Hepatocyte (in vitro differentiated cells): Measurements from ENCODE around the gene SHMT2. TPM values are rescaled to one million over a fixed set of nuclear protein-coding genes. Genes with fewer than 3 reads are reported as not detected.
A peak's percentile ranks its signal among the peaks of the same experiment; 100 is the strongest.

ENCODE experiments used
- DNase-seq: peaks from one replicate; pipeline ENCODE4 v3.0.0-alpha.2; 2016; ENCODE audit warnings: low spot score
- H2AFZ ChIP-seq: fragments of 200-600 bp; sonication (generic); 2 replicates; pipeline ENCODE4 v1.6.0; 2016; ENCODE audit warnings: antibody characterized with exemption, mild to moderate bottlenecking
- H3K27ac ChIP-seq: fragments of 200-600 bp; sonication (generic); 2 replicates; pipeline ENCODE4 v1.5.1; 2016; ENCODE audit warnings: mild to moderate bottlenecking
- H3K27me3 ChIP-seq: fragments of 200-600 bp; sonication (generic); 2 replicates; pipeline ENCODE4 v1.6.1; 2016
- H3K36me3 ChIP-seq: fragments of 200-600 bp; sonication (generic); replicated peaks from 2 replicates; pipeline ENCODE4 v1.5.1; 2016; ENCODE audit warnings: low read depth; ENCODE audit not compliant: insufficient read depth
- H3K4me1 ChIP-seq: fragments of 200-600 bp; sonication (generic); 2 replicates; pipeline ENCODE4 v1.5.1; 2016; ENCODE audit warnings: mild to moderate bottlenecking, moderate library complexity; ENCODE audit not compliant: insufficient read depth
- H3K4me2 ChIP-seq: fragments of 200-600 bp; sonication (generic); 2 replicates; pipeline ENCODE4 v1.6.0; 2016
- H3K4me3 ChIP-seq: fragments of 200-600 bp; sonication (generic); 2 replicates; pipeline ENCODE4 v1.5.1; 2016; ENCODE audit warnings: mild to moderate bottlenecking
- H3K79me2 ChIP-seq: fragments of 200-600 bp; sonication (generic); 2 replicates; pipeline ENCODE4 v1.6.0; 2017; ENCODE audit warnings: mild to moderate bottlenecking
- H3K9me2 ChIP-seq: fragments of 200-600 bp; sonication (generic); replicated peaks from 2 replicates; pipeline ENCODE4 v1.6.0; 2017; ENCODE audit warnings: mild to moderate bottlenecking; ENCODE audit not compliant: insufficient read depth
- H3K9me3 ChIP-seq: fragments of 200-600 bp; sonication (generic); 2 replicates; pipeline ENCODE4 v1.5.1; 2016; ENCODE audit warnings: low read depth, mild to moderate bottlenecking
- H4K20me1 ChIP-seq: fragments of 200-600 bp; sonication (generic); 2 replicates; pipeline ENCODE4 v1.6.0; 2016; ENCODE audit warnings: mild to moderate bottlenecking; ENCODE audit not compliant: insufficient read depth, poor library complexity, severe bottlenecking
- EZH2 ChIP-seq: fragments of 200-600 bp; sonication (generic); IDR thresholded peaks from 2 replicates; pipeline ENCODE4 v1.6.1; 2016; ENCODE audit warnings: antibody characterized with exemption, mild to moderate bottlenecking, borderline replicate concordance
- EZH2phosphoT487 ChIP-seq: fragments of 200-600 bp; sonication (generic); IDR thresholded peaks from one replicate; pipeline ENCODE4 v1.6.1; 2018; ENCODE audit warnings: antibody characterized with exemption, mild to moderate bottlenecking, low read depth, moderate library complexity; ENCODE audit not compliant: unreplicated experiment, severe bottlenecking
- WGBS: methylation state at CpG from one replicate; pipeline ENCODE4 v1.1.6; 2016; ENCODE audit warnings: low lambda C conversion rate; ENCODE audit errors: missing lambda C conversion rate; 5-methylcytosine and 5-hydroxymethylcytosine counted together
- polyA plus RNA-seq: library from polyadenylated mRNA; unstranded; fragments of >200 nt; fragmentation: Nextera tagmentation; extraction: Ambion mirVana; gene quantifications from 2 replicates; pipeline ENCODE4 v1.2.1, GENCODE V29; 2016
- total RNA-seq: library from RNA; depleted of rRNA; stranded (reverse); fragments of >200 nt; gene quantifications from 2 replicates; pipeline ENCODE4 v1.2.3, GENCODE V29; 2014
- TF ChIP-seq, protein P1 (sequence below): fragments of 200-600 bp; sonication (generic); IDR thresholded peaks from 2 replicates; pipeline ENCODE4 v1.5.1; 2016; ENCODE audit warnings: antibody characterized with exemption, mild to moderate bottlenecking; ENCODE audit not compliant: poor library complexity

Gene SHMT2
- total and polyA plus RNA-seq, 2 experiments from 2014 or later: 126 to 168 TPM

DNA sequence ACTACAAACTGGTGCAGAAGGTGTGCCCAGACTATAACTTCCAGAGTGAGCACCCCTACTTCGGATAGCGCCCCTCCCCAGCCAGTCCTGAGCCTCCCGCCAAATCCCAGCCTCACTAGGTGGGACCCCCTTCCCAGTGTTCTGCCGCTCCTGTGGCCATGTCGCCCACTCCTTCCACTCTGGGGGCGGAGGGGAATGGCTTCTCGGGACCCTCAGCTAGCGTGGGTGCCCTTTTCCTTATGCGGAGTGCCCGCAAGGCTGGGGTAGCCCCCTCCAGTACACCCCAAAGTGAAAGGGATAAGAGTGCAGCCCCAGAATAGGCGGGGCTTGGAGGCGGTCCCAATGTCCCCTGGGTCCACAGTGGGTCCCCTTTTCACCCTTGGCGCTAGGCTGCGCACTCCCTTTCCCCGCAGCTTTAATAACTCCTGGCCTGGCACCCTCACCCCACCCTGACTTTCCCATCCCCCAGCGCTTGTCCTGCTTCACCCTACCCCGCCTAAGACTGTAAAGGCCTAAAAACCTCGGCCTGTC lies 3.8 kb upstream of the SHMT2 start:
- TF ChIP-seq, protein P1, sequence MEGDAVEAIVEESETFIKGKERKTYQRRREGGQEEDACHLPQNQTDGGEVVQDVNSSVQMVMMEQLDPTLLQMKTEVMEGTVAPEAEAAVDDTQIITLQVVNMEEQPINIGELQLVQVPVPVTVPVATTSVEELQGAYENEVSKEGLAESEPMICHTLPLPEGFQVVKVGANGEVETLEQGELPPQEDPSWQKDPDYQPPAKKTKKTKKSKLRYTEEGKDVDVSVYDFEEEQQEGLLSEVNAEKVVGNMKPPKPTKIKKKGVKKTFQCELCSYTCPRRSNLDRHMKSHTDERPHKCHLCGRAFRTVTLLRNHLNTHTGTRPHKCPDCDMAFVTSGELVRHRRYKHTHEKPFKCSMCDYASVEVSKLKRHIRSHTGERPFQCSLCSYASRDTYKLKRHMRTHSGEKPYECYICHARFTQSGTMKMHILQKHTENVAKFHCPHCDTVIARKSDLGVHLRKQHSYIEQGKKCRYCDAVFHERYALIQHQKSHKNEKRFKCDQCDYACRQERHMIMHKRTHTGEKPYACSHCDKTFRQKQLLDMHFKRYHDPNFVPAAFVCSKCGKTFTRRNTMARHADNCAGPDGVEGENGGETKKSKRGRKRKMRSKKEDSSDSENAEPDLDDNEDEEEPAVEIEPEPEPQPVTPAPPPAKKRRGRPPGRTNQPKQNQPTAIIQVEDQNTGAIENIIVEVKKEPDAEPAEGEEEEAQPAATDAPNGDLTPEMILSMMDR: no peak
- no peak for TF ChIP-seq EZH2phosphoT487
- TF ChIP-seq EZH2: no peak
- H3K79me2 ChIP-seq: peaks cover 6% of the 10 kb centered on the region
- H4K20me1 ChIP-seq: no peaks in the 10 kb centered on the region
- H3K27ac ChIP-seq: no peak overlapping the region
- WGBS: 34% methylated on average over 15 of the region's 18 CpGs
- no peak for DNase-seq
- H3K4me2 ChIP-seq: no peak overlapping the region
- no peak overlapping the region for H2AFZ ChIP-seq
- H3K4me3 ChIP-seq: no peak overlapping the region
- no peaks in the 10 kb centered on the region for H3K9me3 ChIP-seq
- H3K36me3 ChIP-seq: no peaks in the 10 kb centered on the region
- no peaks in the 10 kb centered on the region for H3K9me2 ChIP-seq
- H3K4me1 ChIP-seq: peaks cover 22% of the 10 kb centered on the region
- H3K27me3 ChIP-seq: peaks cover 75% of the 10 kb centered on the region

DNA sequence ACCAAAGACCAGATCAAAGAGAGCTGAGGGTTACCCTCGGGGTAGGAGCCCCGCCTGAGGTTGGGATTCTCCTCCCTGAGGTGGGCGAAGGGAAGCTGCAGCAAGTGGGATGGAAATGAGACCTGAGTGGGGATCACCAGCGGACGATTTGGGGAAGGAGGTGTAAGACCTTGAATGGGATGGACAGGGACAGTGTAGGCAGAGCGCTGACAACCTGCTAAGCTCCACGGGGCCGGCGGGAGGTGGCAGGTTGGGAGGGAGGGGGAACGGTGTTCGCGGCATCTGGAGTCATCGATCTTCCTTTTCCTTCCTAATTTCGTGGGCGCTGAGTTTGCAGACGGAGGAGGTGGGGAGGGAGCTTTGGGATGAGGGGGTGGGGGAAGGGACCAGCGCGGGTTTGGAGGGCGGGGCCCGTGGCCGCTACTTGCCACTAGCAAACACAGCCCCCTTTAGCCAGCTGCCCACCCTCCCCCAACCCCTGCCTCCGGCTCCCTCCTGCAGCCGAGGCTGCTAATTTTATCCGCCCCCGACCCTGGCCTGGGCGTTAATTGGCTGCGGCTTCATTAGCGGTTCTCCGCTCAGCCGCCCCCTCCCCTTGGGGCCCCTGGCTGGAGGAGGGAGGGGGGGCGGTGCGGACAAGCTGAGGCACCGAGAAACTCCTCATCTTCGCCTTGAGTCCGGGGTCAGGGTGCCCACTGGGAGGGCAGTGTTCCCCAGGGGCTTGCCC lies 2.8 kb upstream of the SHMT2 start:
- Histone ChIP-seq H3K27ac (no peak overlapping the region), H2AFZ (no peak overlapping the region), H4K20me1 (peaks cover 5% of the 10 kb centered on the region), H3K4me1 (peaks cover 27% of the 10 kb centered on the region), H3K4me3 (no peak overlapping the region), H3K4me2 (peak overlapping the region; percentile 73), H3K9me3 (no peaks in the 10 kb centered on the region), H3K79me2 (peaks cover 16% of the 10 kb centered on the region), H3K36me3 (no peaks in the 10 kb centered on the region), H3K9me2 (no peaks in the 10 kb centered on the region), H3K27me3 (peaks cover 65% of the 10 kb centered on the region)
- DNase-seq: no peak
- WGBS: 8% methylated on average over 21 of the region's 35 CpGs
- peak; percentile 55 for TF ChIP-seq EZH2
- TF ChIP-seq, protein P1: no peak

DNA sequence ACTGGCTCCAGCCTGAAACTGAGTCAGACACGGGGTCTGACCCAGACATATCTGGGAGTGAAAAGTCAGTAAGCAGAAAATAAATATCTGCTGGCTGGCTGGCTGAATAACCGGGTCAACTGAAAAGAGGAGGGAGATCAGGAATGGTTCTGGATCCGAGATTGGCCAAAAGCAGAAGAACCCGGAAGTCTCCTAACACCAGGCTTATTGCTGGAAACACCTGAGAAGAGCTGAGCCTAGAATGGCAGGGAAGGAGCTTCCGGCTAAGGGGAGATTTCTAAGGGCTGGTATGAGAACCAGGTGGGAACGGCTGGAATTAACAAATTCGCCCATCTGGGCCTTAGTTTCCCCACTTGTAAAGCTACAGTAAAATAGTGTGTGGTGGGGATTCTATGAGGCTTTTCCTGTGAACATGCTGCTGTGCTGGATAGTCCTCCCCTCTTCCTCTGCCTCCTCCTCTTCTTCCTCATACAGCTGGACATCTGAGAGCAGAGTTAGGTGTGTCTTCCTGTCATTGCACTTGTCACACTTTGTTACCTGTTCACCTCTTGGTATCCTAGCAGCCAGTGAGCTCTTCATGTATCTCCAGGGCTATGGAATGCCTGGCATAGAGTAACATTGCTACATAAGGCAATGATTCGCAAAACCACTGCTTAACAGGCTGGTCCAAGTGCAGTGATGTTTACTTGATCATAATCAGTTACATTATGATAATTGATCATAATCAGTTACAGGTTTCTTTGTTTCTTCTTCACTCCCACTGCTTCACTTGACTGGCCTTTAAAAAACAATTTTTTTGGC lies 2.0 kb upstream of the SHMT2 start:
- peaks cover 58% of the 10 kb centered on the region for H3K27me3 ChIP-seq
- H3K79me2 ChIP-seq: peaks cover 17% of the 10 kb centered on the region
- no peak overlapping the region for H3K4me3 ChIP-seq
- H3K36me3 ChIP-seq: no peaks in the 10 kb centered on the region
- no peaks in the 10 kb centered on the region for H3K9me3 ChIP-seq
- no peak for TF ChIP-seq EZH2phosphoT487
- TF ChIP-seq, protein P1: no peak
- peaks cover 5% of the 10 kb centered on the region for H4K20me1 ChIP-seq
- peak overlapping the region; percentile 73 for H3K4me2 ChIP-seq
- no peak overlapping the region for H3K27ac ChIP-seq
- H3K4me1 ChIP-seq: peaks cover 27% of the 10 kb centered on the region
- H3K9me2 ChIP-seq: no peaks in the 10 kb centered on the region
- H2AFZ ChIP-seq: no peak overlapping the region
- no peak for DNase-seq
- 39% methylated on average over 8 of the region's 8 CpGs for WGBS
